H1 (cell line): ENCODE measurements around the gene BCL7B. TPM values are rescaled to one million over a fixed set of nuclear protein-coding genes. Genes with fewer than 3 reads are reported as not detected.

Experiments
- CTCF ChIA-PET: fragments of 300-600 bp; sonication (Branson Sonifier 250); formaldehyde crosslinking; loops from one replicate; lab custom pipeline; 2021; ENCODE audit not compliant: partially characterized antibody; lab: Charles Lee
- POLR2A ChIA-PET: fragments of 300-600 bp; sonication (Branson Sonifier 250); formaldehyde crosslinking; loops from one replicate; lab custom pipeline; 2021; ENCODE audit warnings: inconsistent platforms; ENCODE audit not compliant: partially characterized antibody; lab: Charles Lee
- DNase-seq, 2 experiments: peaks; one replicate each; pipeline versions ENCODE4 v3.0.0 to v3.0.0-alpha.2; 2010 to 2022; ENCODE audit warnings: low spot score in 2 of 2, low read depth in 1 of 2, mixed read lengths in 1 of 2
- FAIRE-seq: peaks from 2 replicates; lab custom pipeline; 2011; peaks lifted over from hg19 to GRCh38; lab: Jason Lieb, UNC
- H2AFZ ChIP-seq: 2 replicates; pipeline ENCODE4 v1.8.1; 2012; ENCODE audit warnings: low read length, inconsistent platforms
- H2AK5ac ChIP-seq: 2 replicates; pipeline ENCODE4 v1.6.1; 2013; ENCODE audit warnings: low read depth, low read length
- H2BK120ac ChIP-seq: replicated peaks from 2 replicates; pipeline ENCODE3; 2013; ENCODE audit warnings: low read depth, low read length, inconsistent platforms
- H2BK12ac ChIP-seq: 2 replicates; pipeline ENCODE4 v1.6.1; 2013; ENCODE audit warnings: low read depth, low read length
- H2BK15ac ChIP-seq: 2 replicates; pipeline ENCODE4 v1.6.1; 2013; ENCODE audit warnings: low read length
- H2BK20ac ChIP-seq: 2 replicates; pipeline ENCODE4 v1.6.1; 2013; ENCODE audit warnings: low read length
- H2BK5ac ChIP-seq: 2 replicates; pipeline ENCODE4 v1.6.1; 2013; ENCODE audit warnings: low read depth, low read length
- H3K14ac ChIP-seq: 2 replicates; pipeline ENCODE4 v1.6.1; 2013; ENCODE audit warnings: inconsistent platforms; ENCODE audit not compliant: insufficient read length
- H3K18ac ChIP-seq: 2 replicates; pipeline ENCODE4 v1.6.1; 2013; ENCODE audit warnings: low read length; ENCODE audit errors: extremely low read depth
- H3K23ac ChIP-seq: 2 replicates; pipeline ENCODE4 v1.6.1; 2013; ENCODE audit warnings: inconsistent platforms; ENCODE audit not compliant: insufficient read length
- H3K23me2 ChIP-seq: 2 replicates; pipeline ENCODE4 v1.6.1; 2013; ENCODE audit warnings: low read depth, low read length
- H3K27ac ChIP-seq: 2 replicates; pipeline ENCODE4 v1.6.1; 2011; ENCODE audit warnings: low read depth, low read length, inconsistent platforms
- H3K27me3 ChIP-seq, 4 experiments: replicated peaks in 1 of 4; 1 replicate in 1 of 4; 2 replicates in 3 of 4; pipeline versions ENCODE4 v1.6.1 to v1.8.1; 2011 to 2013; ENCODE audit warnings: low read length in 3 of 4, mild to moderate bottlenecking in 3 of 4, inconsistent platforms in 2 of 4, mixed read lengths in 2 of 4, moderate library complexity in 1 of 4; ENCODE audit not compliant: control insufficient read depth in 3 of 4, insufficient read depth in 3 of 4; ENCODE audit errors: extremely low read depth in 1 of 4
- H3K36me3 ChIP-seq, 4 experiments: 2 replicates each; pipeline versions ENCODE4 v1.6.1 to v1.8.1; 2011 to 2013; ENCODE audit warnings: mild to moderate bottlenecking in 4 of 4, low read length in 3 of 4, moderate library complexity in 2 of 4, control low read depth in 1 of 4, inconsistent platforms in 1 of 4; ENCODE audit not compliant: insufficient read depth in 4 of 4, control insufficient read depth in 2 of 4
- H3K4ac ChIP-seq: replicated peaks from 2 replicates; pipeline ENCODE3; 2013; ENCODE audit warnings: low read length, low read depth, mixed read lengths, inconsistent platforms; ENCODE audit not compliant: insufficient read length
- H3K4me1 ChIP-seq, 4 experiments: replicated peaks in 1 of 4; 1 replicate in 1 of 4; 2 replicates in 3 of 4; pipeline versions ENCODE4 v1.6.1 to v1.8.1; 2011 to 2013; ENCODE audit warnings: low read length in 3 of 4, inconsistent platforms in 2 of 4, mixed read lengths in 1 of 4; ENCODE audit not compliant: insufficient read depth in 4 of 4, control insufficient read depth in 3 of 4
- H3K4me2 ChIP-seq, 2 experiments: 2 replicates each; pipeline versions ENCODE4 v1.6.1 to v1.8.1; 2011 to 2013; ENCODE audit warnings: low read depth in 2 of 2, low read length in 2 of 2, control low read depth in 1 of 2, inconsistent platforms in 1 of 2, mild to moderate bottlenecking in 1 of 2; ENCODE audit not compliant: insufficient read depth in 1 of 2
- H3K4me3 ChIP-seq, 4 experiments: fragments of 200-600, 300-600 bp in 1 of 4; sonication (generic), shearing (Covaris generic), sonication (Bioruptor Twin) in 1 of 4; 2 replicates each; pipeline versions ENCODE4 v1.5.1 to v1.8.1; 2011 to 2016; ENCODE audit warnings: low read length in 4 of 4, low read depth in 3 of 4, control low read depth in 2 of 4, inconsistent platforms in 2 of 4, mild to moderate bottlenecking in 2 of 4, mixed read lengths in 1 of 4, moderate library complexity in 1 of 4; ENCODE audit not compliant: insufficient read depth in 2 of 4; ENCODE audit errors: extremely low read depth in 1 of 4
- H3K56ac ChIP-seq: replicated peaks from 2 replicates; pipeline ENCODE3; 2013; ENCODE audit warnings: low read depth, mild to moderate bottlenecking, mixed read lengths, low read length, inconsistent platforms; ENCODE audit not compliant: insufficient read length
- H3K79me1 ChIP-seq: 2 replicates; pipeline ENCODE4 v1.6.1; 2013; ENCODE audit warnings: low read depth, low read length, control low read depth
- H3K79me2 ChIP-seq, 2 experiments: 2 replicates each; pipeline versions ENCODE4 v1.6.1 to v1.8.1; 2012 to 2013; ENCODE audit warnings: low read length in 2 of 2, mild to moderate bottlenecking in 2 of 2, inconsistent platforms in 1 of 2; ENCODE audit not compliant: insufficient read depth in 2 of 2, control insufficient read depth in 1 of 2
- H3K9ac ChIP-seq, 4 experiments: replicated peaks in 1 of 4; 1 replicate in 1 of 4; 2 replicates in 3 of 4; pipeline versions ENCODE4 v1.6.1 to v1.8.1; 2011 to 2013; ENCODE audit warnings: low read depth in 3 of 4, low read length in 3 of 4, control low read depth in 2 of 4, mild to moderate bottlenecking in 2 of 4, moderate library complexity in 2 of 4, inconsistent platforms in 1 of 4; ENCODE audit errors: extremely low read depth in 1 of 4
- H3K9me3 ChIP-seq, 2 experiments: 2 replicates each; pipeline versions ENCODE4 v1.6.1 to v1.8.1; 2012 to 2013; ENCODE audit warnings: mild to moderate bottlenecking in 2 of 2, moderate library complexity in 2 of 2, control low read depth in 1 of 2, inconsistent platforms in 1 of 2, low read depth in 1 of 2, low read length in 1 of 2, mixed read lengths in 1 of 2; ENCODE audit not compliant: insufficient read depth in 2 of 2
- H4K20me1 ChIP-seq, 2 experiments: replicated peaks in 1 of 2; 2 replicates each; pipeline versions ENCODE3 to v1.8.1; 2011 to 2013; ENCODE audit warnings: inconsistent platforms in 2 of 2, low read length in 2 of 2, mild to moderate bottlenecking in 1 of 2; ENCODE audit not compliant: insufficient read depth in 2 of 2, control insufficient read depth in 1 of 2
- H4K5ac ChIP-seq: 2 replicates; pipeline ENCODE4 v1.6.1; 2013; ENCODE audit warnings: low read length, low read depth, mixed read lengths, inconsistent platforms; ENCODE audit not compliant: insufficient read length
- H4K8ac ChIP-seq: 2 replicates; pipeline ENCODE4 v1.8.0; 2013; ENCODE audit warnings: mild to moderate bottlenecking, moderate library complexity, low read length, inconsistent platforms; ENCODE audit not compliant: insufficient read depth; ENCODE audit errors: extremely low read depth
- H4K91ac ChIP-seq: replicated peaks from 2 replicates; pipeline ENCODE3; 2013; ENCODE audit warnings: low read length, mixed read lengths, inconsistent platforms; ENCODE audit not compliant: insufficient read length
- WGBS, 2 experiments: shearing (Covaris generic) in 1 of 2; methylation state at CpG; one replicate each; pipeline versions ENCODE4 v1.1.6 to v1.1.7; 2013 to 2015; ENCODE audit warnings: low lambda C conversion rate in 2 of 2, mixed read lengths in 2 of 2, inconsistent platforms in 1 of 2, low coverage in 1 of 2, missing lambda C conversion rate in 1 of 2; ENCODE audit not compliant: insufficient replicate concordance in 2 of 2, insufficient coverage in 1 of 2, insufficient read length in 1 of 2; ENCODE audit errors: extremely low coverage in 1 of 2, missing lambda C conversion rate in 1 of 2; 5-methylcytosine and 5-hydroxymethylcytosine counted together
- polyA plus RNA-seq, 7 experiments: library from polyadenylated mRNA; depleted of rRNA in 3 of 7; stranded (reverse) in 5 of 7; unstranded in 2 of 7; fragments of >200 nt in 5 of 7; fragments of 200-250 nt in 2 of 7; gene quantifications; 1 replicate in 5 of 7; 2 replicates in 1 of 7; 4 replicates in 1 of 7; pipeline versions ENCODE4 v1.2.1 to v1.2.3, GENCODE V29; 2011 to 2013; ENCODE audit warnings: missing spikeins in 2 of 7, mixed read lengths in 2 of 7
- total RNA-seq: library from RNA; stranded (reverse); fragmentation: NEBNext Ultra II Directional; extraction: Animal tissue kit (Norgen Biotek cat#: 25700); gene quantifications from 2 replicates; pipeline ENCODE4 v1.2.1, GENCODE V29; 2021

Gene BCL7B
- total and polyA plus RNA-seq, 2 of the 8 experiments (the other 6 are each of a cell fraction or from before 2014, with no cell fraction given), result 24.9 to 44.6 TPM

DNA sequence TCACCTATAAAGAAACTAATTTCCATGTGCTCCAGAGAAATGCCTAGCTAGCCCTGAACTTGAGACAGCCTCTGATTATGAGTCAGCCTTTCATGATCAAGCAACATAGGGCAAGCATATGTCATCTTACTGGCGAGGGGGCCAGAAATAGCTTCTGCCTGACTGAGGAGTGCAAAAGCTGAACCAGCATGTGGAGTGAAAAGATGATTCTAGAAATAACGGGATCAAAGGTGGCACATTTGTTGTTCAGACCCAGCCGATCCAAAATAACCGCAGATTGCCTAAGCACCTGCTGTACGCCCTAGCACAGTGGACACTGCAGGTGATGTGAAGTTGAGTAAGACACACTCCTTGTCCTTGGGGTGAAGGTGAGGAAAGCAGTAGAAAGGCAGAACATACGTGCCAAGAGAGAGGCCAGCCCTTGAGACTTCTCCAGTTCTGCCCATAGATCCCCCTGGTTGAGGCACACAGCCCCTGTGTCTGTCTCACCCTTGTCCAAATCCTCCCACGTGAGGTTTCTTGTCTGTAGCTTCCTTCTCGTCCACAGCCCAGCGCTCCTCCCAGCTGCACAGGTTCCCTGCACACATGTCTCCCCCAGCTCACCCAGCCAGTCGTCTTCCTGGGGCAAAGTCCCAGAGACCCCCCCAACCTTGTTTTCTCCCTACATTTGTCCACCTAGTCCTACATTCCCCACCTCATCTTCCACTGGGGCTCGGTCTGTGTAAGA, 2.8 kb upstream of the BCL7B start:
- DNase-seq, result no peak
- Histone ChIP-seq H4K5ac (no peak overlapping the region), H2BK120ac (no peak overlapping the region), H3K9ac (0 out of 7 replicates have a peak overlapping the region, but pooled peaks of 1 of the 4 experiments have one; percentile 2), H2BK12ac (0 out of 2 replicates have a peak overlapping the region, but pooled peaks have one; percentile 7), H3K56ac (no peak overlapping the region), H3K36me3 (no peaks in the 10 kb centered on the region), H2AFZ (no peak overlapping the region), H2BK5ac (no peak overlapping the region), H2BK15ac (no peak overlapping the region), H4K91ac (no peak overlapping the region), H2AK5ac (0 out of 2 replicates have a peak overlapping the region, but pooled peaks have one; percentile 65), H4K20me1 (peaks cover 0 to 3% of the 10 kb centered on the region in 2 experiments), H3K23ac (no peak overlapping the region), H3K27me3 (peaks cover 0 to 8% (median 1%) of the 10 kb centered on the region in 4 experiments; a peak in 4 of 7 replicates), H3K23me2 (peaks cover 9% of the 10 kb centered on the region), H3K4me3 (no peak overlapping the region), H4K8ac (no peak overlapping the region), H2BK20ac (no peak overlapping the region), H3K27ac (no peak overlapping the region), H3K4ac (no peak overlapping the region), H3K18ac (no peak overlapping the region), H3K4me1 (peaks cover 0 to 5% (median 2%) of the 10 kb centered on the region in 4 experiments; a peak in 4 of 7 replicates), H3K4me2 (no peak overlapping the region), H3K9me3 (no peaks in the 10 kb centered on the region), H3K79me2 (peaks cover 0 to 14% of the 10 kb centered on the region in 2 experiments; a peak in 3 of 4 replicates), H3K14ac (no peak overlapping the region), H3K79me1 (peaks cover 6% of the 10 kb centered on the region; the same call in 1 of the 2 replicates)
- 82% methylated on average over 11 of the region's 11 CpGs; no CpG with 5 or more reads in 1 of the 2 experiments for WGBS, 2 experiments
- ChIA-PET POLR2A (interaction anchor here (0.6 to 1.3 kb wide), 4 partner anchors 18 to 42 kb away, joined by 3 to 4 read pairs (median 4); partner anchors contain the start of genes BAZ1B and TBL2), CTCF (interaction anchor here (1.3 kb wide), 1 partner anchor 14 kb away, joined by 4 read pairs; no protein-coding TSS in a partner anchor)
- no peak for FAIRE-seq
